ENCODE results near the gene TRABD2B.

- TF ChIP-seq CTCF (IDR thresholded peaks at IDR 0.05) (no peak), POLR2A (IDR thresholded peaks at IDR 0.05) (no peak)
These were observed 272.1 kb downstream of the TRABD2B start for GRCh38 chr1:47725000-47725473.

All from lower leg skin (tissue), 3 donors.